Muscle layer of duodenum (tissue), 2 donors: ENCODE data around the gene SNX21.
A peak's percentile ranks its signal among the peaks of the same experiment; 100 is the strongest.

Source experiments
- H3K27ac ChIP-seq: one replicate; pipeline ENCODE4 v1.7.0; 2013; ENCODE audit warnings: mild to moderate bottlenecking, low read length
- H3K27me3 ChIP-seq: one replicate; pipeline ENCODE4 v1.7.0; 2013; ENCODE audit warnings: low read depth, mild to moderate bottlenecking, control low read depth, low read length
- H3K36me3 ChIP-seq, 2 donors: one replicate each; pipeline ENCODE4 v1.7.0; 2013; ENCODE audit warnings: low read length in 2 of 2, control low read depth in 1 of 2, mild to moderate bottlenecking in 1 of 2; ENCODE audit not compliant: insufficient read depth in 2 of 2, control insufficient read depth in 1 of 2
- H3K4me1 ChIP-seq, 2 donors: one replicate each; pipeline ENCODE4 v1.7.0; 2013; ENCODE audit warnings: low read length in 2 of 2, mild to moderate bottlenecking in 2 of 2, control low read depth in 1 of 2, moderate library complexity in 1 of 2; ENCODE audit not compliant: insufficient read depth in 2 of 2, control insufficient read depth in 1 of 2
- H3K4me3 ChIP-seq, 2 donors: one replicate each; pipeline ENCODE4 v1.7.0; 2013; ENCODE audit warnings: low read length in 2 of 2, low read depth in 1 of 2, mild to moderate bottlenecking in 1 of 2
- H3K9me3 ChIP-seq, 2 donors: one replicate each; pipeline ENCODE4 v1.7.0; 2013; ENCODE audit warnings: low read length in 2 of 2, control low read depth in 1 of 2, mild to moderate bottlenecking in 1 of 2; ENCODE audit not compliant: control insufficient read depth in 1 of 2
- donor health status: healthy.

The SNX21 gene

DNA sequence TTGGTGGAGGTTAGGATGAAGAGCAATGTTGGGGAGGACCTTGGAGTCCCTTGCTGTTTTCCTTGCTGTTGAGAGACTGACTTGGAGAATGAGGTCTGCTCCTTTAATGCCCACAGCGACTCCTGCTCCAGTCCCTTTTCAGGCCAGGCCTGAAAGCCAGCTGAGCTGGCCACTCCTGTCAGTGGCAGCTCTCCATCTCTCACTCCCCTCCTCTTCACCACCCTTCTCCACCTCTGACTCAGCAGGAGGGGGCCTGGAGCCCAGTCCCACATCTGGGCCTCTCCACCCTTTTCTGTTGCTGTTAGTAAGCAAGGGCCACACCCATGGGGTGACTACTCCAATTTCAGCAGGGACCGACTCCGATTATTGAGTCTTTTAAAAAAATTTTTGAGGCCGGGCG, 2.2 kb downstream of the SNX21 start:
- Histone ChIP-seq H3K36me3 (peaks cover 3 to 19% of the 10 kb centered on the region in 2 donors), H3K27me3 (no peaks in the 10 kb centered on the region), H3K4me3 (peak overlapping the region; percentile 7 to 76), H3K4me1 (peaks cover 13 to 33% of the 10 kb centered on the region in 2 donors), H3K9me3 (no peaks in the 10 kb centered on the region), H3K27ac (peak overlapping the region; percentile 68)

DNA sequence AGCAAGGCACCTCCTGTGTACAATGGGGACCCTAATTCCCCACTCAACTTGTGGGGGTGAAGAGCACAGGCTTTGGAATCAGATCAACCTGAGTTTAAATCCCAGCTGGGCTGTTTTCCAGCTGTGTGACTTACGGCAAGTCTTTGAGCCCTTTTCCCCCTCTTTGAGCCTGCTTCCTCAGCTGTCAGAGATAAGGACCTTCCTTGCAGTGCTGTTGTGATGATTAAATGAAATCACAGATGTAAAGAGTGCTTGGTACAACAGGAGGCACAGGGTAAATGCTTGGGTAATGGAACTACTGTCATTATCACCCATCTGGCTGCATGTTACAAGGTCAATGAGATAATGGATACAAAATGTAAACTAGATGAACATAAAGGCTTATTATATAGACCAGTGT, 3.2 kb downstream of the SNX21 start:
- Histone ChIP-seq H3K4me3 (peak overlapping the region in 1 of 2 donors; percentile 21), H3K27me3 (no peaks in the 10 kb centered on the region), H3K36me3 (peaks cover 7 to 29% of the 10 kb centered on the region in 2 donors), H3K4me1 (peaks cover 13 to 40% of the 10 kb centered on the region in 2 donors), H3K9me3 (no peaks in the 10 kb centered on the region), H3K27ac (no peak overlapping the region)

DNA sequence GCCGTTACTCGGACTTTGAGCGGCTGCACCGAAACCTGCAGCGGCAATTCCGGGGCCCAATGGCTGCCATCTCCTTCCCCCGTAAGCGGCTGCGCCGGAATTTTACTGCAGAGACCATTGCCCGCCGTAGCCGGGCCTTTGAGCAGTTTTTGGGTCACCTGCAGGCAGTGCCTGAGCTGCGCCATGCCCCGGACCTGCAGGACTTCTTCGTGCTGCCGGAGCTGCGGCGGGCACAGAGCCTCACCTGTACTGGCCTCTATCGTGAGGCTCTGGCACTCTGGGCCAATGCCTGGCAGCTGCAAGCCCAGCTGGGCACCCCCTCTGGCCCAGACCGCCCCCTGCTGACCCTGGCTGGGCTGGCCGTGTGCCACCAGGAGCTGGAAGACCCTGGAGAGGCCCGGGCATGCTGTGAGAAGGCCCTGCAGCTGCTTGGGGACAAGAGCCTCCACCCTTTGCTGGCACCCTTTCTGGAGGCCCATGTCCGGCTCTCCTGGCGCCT, 7.2 kb downstream of the SNX21 start:
- H3K27me3 ChIP-seq: no peaks in the 10 kb centered on the region
- peaks cover 34 to 55% of the 10 kb centered on the region in 2 donors for H3K36me3 ChIP-seq
- H3K9me3 ChIP-seq: no peaks in the 10 kb centered on the region
- H3K27ac ChIP-seq: no peak overlapping the region
- H3K4me1 ChIP-seq: peaks cover 6 to 44% of the 10 kb centered on the region in 2 donors
- no peak overlapping the region for H3K4me3 ChIP-seq

DNA sequence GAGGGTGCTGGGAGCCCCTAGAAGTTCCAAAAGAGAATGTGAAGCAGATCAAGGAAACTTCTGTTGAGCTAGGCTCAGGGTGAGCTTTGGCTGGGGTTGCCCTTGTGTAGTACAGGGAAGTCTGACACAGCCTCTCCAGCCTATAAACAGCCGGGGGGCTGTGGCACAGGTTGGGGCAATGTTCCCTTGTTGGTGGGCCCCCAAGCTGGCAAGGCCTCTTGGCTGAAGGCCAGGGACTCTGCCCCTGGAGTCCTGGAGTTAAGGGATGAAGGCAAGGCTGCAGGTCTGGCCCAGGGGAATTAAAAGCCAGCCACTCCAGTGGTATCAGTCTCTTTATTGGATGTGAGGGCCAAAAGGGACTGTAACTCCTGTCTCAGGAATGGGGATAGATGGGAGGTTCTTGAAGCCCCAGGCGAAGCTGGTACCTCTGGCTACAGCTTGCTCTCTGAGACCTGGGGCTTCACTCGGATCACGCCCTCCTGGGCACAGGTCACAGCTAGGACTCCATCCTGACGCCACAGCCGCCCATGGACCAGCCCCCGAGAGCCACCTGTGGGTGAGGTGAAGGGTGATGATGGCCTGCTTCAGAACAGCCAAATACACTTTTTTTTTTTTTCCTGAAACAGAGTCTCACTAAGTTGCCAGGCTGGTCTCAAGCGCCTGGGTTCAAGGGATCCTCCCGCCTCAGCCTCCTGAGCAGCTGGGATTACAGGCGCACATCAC, 8.0 kb downstream of the SNX21 start:
- Histone ChIP-seq H3K4me1 (peaks cover 6 to 38% of the 10 kb centered on the region in 2 donors), H3K27me3 (no peaks in the 10 kb centered on the region), H3K4me3 (no peak overlapping the region), H3K36me3 (peaks cover 39 to 55% of the 10 kb centered on the region in 2 donors), H3K9me3 (no peaks in the 10 kb centered on the region), H3K27ac (no peak overlapping the region)

DNA sequence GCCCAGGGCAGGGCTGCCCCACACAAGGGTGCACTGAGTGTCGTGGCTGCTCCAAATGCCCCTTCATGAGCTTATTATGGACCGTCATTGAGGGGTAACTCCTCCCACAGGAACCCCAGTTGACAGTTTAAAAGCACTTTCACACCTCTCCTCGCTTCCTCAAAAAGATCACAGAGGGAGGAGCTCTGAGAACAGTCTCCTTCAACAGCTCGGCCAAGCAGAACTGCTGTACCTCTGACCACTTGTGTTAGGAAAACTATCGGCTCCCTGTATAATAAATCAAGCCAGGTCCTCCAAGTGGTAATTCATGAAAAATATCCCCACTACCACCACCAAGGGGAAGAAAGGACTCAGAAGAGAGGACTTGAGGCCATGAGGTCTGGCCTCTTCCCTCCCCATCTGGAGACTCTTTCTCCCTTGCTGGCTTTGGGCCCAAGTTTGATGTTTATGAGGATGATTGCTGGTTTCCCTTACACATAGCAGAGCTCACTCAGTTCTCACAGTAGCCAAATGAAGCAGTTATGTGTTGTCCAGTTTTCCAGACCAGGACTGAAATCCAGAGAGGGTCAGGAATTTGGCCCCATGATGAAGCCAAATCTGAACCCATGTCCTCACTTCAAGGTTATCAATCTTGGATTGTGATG, 8.7 kb downstream of the SNX21 start:
- Histone ChIP-seq H3K27ac (peak overlapping the region; percentile 50), H3K4me1 (peaks cover 6 to 32% of the 10 kb centered on the region in 2 donors), H3K4me3 (no peak overlapping the region), H3K36me3 (peaks cover 39 to 55% of the 10 kb centered on the region in 2 donors), H3K9me3 (no peaks in the 10 kb centered on the region), H3K27me3 (no peaks in the 10 kb centered on the region)

DNA sequence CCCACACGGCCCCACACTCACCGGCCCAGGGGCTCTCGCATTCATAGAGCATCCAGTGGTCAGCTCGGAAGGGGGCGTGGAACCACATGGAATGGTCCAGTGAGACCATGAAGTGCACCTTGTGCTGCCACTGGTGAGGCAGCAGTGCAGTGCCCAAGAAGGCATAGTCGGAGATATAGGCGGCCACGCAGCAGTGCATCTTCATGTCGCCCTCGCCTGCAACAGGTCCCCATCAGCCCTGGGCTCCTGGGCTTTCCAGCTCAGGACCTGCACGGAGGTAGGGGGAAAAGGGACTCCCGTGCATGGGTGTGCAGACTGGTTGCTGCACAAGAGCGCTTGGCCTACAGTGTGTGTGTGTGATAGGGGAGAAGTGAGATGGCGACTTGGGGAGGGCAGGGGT, 9.9 kb downstream of the SNX21 start:
- peaks cover 39 to 58% of the 10 kb centered on the region in 2 donors for H3K36me3 ChIP-seq
- H3K4me3 ChIP-seq: no peak overlapping the region

DNA sequence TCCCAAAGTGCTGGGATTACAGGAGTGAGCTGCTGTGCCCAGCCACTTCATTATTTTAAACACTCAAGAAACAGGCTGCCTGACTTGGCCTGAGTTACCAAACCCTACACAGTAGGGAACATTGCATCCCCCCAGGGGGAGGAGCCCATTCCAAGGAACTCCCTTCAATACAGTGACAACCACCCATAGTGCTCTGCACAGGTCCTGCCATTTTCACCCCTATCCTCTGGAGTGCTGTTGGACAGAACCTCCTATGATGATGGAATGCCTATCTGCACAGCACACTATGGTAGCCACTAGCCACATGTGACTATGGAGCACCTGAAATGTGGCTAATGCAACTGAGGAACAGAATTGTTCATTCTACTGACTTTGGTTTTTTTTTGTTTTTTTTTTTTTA, 11.9 kb downstream of the SNX21 start:
- H3K4me3 ChIP-seq: no peak overlapping the region
- H3K4me1 ChIP-seq: peaks cover 6 to 32% of the 10 kb centered on the region in 2 donors
- no peak overlapping the region for H3K27ac ChIP-seq
- no peaks in the 10 kb centered on the region for H3K9me3 ChIP-seq
- H3K36me3 ChIP-seq: peaks cover 36 to 53% of the 10 kb centered on the region in 2 donors
- no peaks in the 10 kb centered on the region for H3K27me3 ChIP-seq

More for the DNA sequence above, 9.9 kb downstream of the SNX21 start:
- no peak overlapping the region for H3K27ac ChIP-seq
- H3K9me3 ChIP-seq: no peaks in the 10 kb centered on the region
- peaks cover 6 to 32% of the 10 kb centered on the region in 2 donors for H3K4me1 ChIP-seq
- no peaks in the 10 kb centered on the region for H3K27me3 ChIP-seq

DNA sequence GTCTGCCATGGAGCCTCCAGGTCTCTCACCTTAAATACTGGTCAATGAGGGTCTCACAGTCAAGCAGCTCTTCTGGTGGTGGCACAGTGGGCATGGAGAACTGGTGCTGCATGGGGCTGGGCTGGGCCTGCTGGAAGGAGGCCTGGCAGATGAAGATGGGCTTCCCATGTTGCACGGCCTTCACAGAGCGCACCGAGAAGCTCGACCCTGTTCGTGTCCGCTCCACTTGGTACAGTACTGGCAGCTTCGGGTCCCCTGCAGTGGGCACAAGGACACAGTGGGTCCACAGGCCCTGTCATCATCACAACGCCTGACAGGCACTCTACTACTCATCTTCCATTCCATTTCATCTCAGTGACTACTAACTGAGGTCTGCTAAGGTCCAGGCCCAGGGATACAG, 14.8 kb downstream of the SNX21 start:
- H3K27ac ChIP-seq: no peak overlapping the region
- no peaks in the 10 kb centered on the region for H3K9me3 ChIP-seq
- peaks cover 0 to 10% of the 10 kb centered on the region in 2 donors for H3K4me1 ChIP-seq
- H3K27me3 ChIP-seq: no peaks in the 10 kb centered on the region
- H3K4me3 ChIP-seq: no peak overlapping the region
- peaks cover 33 to 37% of the 10 kb centered on the region in 2 donors for H3K36me3 ChIP-seq

DNA sequence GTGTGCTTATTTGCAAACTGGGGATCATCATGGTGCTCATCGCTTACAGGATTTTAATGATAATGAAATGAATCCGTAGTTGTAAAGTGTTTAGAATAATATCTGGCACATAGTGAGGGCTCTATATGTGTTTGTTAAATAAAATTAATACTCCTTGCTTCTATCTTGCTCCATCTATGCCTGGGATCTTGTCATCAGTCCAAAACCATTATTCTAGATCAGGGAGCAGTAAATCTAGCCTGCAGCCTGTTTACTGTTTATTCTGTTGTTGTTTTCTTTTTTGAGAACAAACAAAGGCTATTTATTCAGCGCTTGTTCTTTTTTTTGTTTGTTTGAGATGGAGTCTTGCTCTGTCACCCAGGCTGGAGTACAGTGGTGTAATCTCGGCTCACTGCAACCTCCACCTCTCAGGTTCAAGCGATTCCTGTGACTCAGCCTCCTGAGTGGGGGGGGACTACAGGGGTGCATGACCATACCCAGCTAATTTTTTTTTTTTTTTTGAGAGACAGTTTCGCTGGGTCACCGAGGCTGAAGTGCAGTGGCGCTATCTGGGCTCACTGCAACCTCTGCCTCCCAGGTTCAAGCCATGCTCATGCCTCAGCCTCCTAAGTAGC, 15.5 kb downstream of the SNX21 start:
- no peaks in the 10 kb centered on the region for H3K9me3 ChIP-seq
- no peaks in the 10 kb centered on the region for H3K27me3 ChIP-seq
- no peak overlapping the region for H3K4me3 ChIP-seq
- peaks cover 32 to 34% of the 10 kb centered on the region in 2 donors for H3K36me3 ChIP-seq
- no peak overlapping the region for H3K27ac ChIP-seq
- H3K4me1 ChIP-seq: peaks cover 0 to 3% of the 10 kb centered on the region in 2 donors

DNA sequence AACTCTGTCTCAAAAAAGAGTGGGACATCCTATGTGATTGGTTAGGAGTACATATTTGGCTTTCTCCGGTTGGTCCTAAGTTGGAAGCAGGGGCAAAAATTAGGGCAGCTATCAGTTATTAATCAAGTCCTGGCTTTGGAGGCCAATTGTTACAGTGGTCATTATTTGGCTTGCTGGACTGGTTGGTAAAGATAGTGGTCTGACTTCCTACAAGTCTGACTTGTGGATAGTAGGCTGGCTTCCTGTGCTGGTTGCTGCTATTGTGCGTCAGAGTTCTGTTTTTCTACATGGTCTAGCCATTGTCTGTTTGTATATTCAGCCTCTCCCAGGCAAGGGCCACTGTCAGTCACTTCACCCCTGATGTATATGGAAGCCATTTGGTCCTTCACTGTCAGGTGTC, 16.6 kb downstream of the SNX21 start:
- Histone ChIP-seq H3K27me3 (no peaks in the 10 kb centered on the region), H3K4me3 (no peak overlapping the region), H3K27ac (no peak overlapping the region), H3K36me3 (peaks cover 24 to 26% of the 10 kb centered on the region in 2 donors), H3K4me1 (peaks cover 3 to 9% of the 10 kb centered on the region in 2 donors), H3K9me3 (no peaks in the 10 kb centered on the region)

DNA sequence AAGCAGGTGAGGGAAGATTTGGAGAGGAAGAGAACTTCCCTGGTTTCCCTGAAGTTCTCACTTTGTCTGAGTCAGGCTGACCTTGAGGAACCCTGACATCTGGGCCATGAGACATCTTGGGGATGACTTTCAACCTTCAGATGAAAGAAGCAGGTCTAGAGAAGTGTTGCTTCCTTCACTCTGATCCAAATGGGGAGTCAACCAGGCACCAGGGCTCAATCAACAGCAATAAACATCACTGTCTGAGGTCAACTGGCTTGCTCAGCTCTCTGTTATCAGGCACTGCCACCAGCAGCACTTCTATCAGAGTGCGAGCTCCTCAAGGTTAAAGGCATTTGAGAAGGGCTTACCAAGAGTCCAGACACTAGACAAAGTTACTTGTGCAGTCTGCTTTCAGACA, 17.3 kb downstream of the SNX21 start:
- Histone ChIP-seq H3K27ac (no peak overlapping the region), H3K36me3 (peaks cover 21 to 26% of the 10 kb centered on the region in 2 donors), H3K4me3 (no peak overlapping the region), H3K9me3 (no peaks in the 10 kb centered on the region), H3K27me3 (no peaks in the 10 kb centered on the region), H3K4me1 (peaks cover 3 to 15% of the 10 kb centered on the region in 2 donors)
